KBM-7 (cell line): ENCODE results near the gene GUK1.
"Not testable (repeated sequence)": the region's sequence is repeated elsewhere in the genome, so short reads cannot be mapped to it uniquely, and the experiment has no call there.

Experiments used
- DNase-seq: peaks from one replicate; pipeline ENCODE4 v3.0.0-alpha.2; 2015
- in situ Hi-C: fragments of 300-500 bp; cut with MboI; formaldehyde crosslinking; loops from 2 replicates; pipeline ENCODE4 v1.14.3; 2020; ENCODE audit warnings: low sequenced_read_pairs, low pct_unique_long_range_greater_than_20kb, mixed read lengths

The GUK1 gene

DNA sequence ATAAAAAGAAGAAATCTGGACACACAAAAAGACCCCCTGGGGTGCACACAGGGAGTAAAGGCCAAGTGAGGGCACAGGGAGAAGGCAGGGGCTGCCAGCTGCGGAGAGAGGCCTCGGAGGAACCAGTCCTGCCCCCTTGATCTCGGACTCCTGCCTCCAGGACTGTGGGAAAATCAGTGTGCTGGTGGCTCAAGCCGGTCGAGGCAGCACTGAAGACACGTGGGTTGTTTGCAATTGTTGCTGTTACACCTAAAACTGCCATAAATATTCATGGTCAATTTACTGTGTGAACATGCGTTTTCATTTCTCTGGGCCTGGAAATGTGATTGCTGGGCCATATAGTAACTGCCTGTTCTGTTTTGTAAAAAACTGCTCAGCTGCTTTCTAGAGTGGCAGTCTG lies 44.1 kb downstream of the GUK1 start:
- in situ Hi-C loops, result no loop called here
- DNase-seq, result no peak

DNA sequence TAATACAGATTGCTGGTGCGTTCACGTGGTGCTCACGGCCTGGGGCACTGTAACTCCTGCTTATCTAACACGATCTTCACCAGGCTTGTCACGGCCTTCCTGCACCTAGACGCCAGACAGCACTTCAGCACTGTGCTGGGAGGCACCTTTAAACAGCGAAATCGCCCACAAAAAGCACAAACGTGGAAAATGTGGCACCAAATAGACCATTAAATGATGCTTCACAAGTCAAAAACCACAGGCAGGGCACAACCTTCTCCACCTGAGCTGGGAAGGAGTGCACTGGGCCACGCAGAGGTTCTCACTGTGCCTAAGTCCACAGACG lies 45.5 kb downstream of the GUK1 start:
- in situ Hi-C loops, result no loop called here
- no peak for DNase-seq

DNA sequence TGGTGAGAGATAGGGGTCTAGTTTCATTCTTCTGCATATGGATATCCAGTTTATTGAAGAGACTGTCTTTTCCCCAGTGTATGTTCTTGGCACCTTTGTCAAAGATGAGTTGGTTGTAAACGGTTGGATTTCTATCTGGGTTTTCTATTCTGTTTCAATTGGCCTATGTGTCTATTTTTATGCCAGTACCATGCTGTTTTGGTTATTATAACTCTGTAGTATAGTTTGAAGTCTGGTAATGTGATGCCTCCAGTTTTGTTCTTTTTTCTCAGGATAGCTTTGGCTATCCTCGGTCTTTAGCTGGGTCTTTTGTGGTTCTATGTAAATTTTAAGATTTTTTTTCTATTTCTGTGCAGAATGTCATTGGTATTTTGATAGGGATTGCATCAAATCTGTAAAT lies 48.2 kb downstream of the GUK1 start:
- DNase-seq, in situ Hi-C loops: not testable (repeated sequence)

DNA sequence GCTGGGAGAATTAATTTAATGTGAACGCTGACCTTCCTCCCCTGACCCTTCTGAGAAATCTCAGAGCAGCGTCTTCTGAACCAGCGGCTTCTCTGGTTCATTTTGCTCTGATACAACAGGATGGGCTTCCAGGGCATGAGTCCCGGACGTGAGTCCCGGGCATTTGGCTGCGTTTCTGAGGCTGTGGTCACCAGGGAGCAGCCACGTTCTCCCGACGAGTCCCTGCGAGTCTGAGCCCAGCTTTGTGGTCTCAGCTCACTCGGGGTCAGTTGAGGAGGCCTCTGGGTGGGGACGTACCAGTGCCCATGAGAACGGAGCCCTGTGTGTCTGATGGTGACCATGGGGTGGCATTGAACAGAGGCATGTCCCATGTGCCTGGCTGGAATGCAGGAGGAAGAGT lies 50.1 kb downstream of the GUK1 start:
- in situ Hi-C loops, result no loop called here

DNA sequence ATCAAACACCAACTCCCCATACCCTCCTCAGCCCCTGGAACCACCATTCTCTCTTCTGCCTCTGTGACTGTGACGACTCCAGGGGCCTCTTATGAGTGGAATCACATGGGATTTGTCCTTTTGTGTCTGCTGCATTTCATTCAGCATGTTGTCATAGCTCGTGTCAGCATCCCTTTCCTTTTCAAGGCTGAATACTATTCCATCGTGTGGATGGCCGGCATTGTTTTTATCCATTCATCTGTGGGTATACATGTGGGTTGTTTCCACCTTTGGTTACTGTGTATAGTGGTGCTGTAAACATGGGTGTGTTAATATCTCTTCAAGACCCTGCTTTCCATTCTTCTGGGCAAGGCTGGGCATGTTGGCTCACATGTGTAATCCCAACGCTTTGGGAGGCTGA lies 50.7 kb downstream of the GUK1 start:
- in situ Hi-C loops, result no loop called here
- DNase-seq, result no peak

More for the DNA sequence above, 50.1 kb downstream of the GUK1 start:
- DNase-seq, result no peak

DNA sequence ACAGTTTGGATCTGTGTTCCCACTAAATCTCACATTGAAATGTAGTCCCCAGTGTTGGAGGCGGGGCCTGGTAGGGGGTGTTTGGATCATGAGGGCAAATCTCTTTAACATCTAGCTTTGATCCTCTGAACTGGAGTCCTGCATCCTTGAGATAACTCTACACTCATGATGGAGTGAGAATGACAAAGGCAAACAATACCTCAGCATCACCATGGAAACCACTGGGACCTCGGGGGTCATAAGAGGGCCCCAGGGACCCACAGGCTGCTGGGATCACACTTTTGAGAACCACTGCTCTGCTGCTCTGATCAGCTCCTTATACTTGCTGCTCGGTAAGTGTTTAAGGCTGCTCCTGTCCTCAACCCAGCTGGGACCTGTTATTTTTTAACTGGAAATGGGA lies 54.4 kb downstream of the GUK1 start:
- DNase-seq, result no peak
- in situ Hi-C loops, result no loop called here

DNA sequence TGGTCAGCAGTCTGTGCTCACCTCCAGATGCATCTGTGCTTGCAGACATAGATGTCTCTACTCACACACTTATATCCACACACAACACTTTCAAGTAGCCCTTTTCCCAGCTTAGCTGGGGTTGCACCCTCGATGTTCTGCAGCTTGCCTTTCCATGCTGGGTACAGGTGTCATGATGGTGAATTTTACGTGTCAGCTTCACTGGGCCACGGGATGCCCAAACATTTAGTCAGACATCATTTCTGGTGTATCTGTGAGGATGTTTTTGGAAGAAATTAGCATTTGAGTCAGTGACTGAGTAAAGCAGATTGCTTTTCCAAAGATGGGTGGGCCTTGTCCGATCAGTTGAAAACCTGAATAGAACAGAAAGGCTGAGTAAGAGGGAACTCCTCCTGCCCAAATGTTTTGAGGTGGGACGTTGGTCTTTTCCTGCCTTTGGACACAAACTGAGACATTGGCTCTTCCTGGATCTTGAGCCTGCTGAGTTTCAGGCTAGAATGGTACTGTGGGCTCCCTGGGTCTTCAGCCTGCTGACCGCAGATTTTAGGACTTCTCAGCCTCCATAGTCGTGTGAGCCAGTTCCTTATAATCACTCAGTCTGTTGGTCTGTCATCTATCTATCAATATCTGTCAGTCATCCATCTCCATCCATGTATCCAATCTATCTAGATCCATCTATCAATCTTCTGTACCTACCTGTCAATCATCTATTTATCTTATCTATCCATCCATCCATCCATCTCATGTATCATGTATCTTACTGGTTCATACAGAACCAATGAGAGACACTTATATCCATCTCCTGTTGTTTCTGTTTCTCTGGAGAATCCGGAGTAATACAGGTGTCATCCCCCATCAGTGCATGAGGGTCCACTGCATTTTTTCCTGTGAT lies 55.1 kb downstream of the GUK1 start:
- in situ Hi-C loops, result no loop called here

DNA sequence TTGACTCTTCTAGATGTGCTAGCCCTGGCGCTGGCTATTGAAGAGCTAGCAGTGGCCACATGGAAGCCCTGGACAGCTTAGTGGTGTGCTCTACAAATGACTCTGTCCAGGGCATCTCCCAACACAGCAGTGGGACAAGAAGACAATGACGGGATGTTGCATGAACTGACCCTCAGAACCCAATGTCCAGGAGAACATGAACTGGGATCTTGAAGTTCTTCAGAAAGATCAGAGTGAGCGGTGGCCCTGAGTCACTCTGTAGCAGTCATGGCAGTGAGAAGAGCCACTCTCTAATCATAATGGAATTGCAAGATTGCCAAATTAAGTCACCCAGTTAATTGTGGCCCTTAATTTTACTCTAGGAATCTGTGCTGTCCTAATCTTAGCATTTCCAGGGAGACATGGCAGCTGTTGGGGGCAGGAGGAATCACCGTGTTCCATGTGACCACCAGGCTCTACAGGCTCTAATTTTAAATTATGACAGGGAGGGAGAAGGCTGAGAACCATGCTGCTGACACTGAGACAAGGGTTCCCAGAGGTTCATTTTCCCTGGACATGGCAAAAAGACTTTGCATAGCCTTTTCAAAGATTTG lies 57.6 kb downstream of the GUK1 start:
- in situ Hi-C loops, result no loop called here

More for the DNA sequence above, 55.1 kb downstream of the GUK1 start:
- no peak for DNase-seq

More for the DNA sequence above, 57.6 kb downstream of the GUK1 start:
- no peak for DNase-seq
